ENCODE measurements around the gene ZNF396. TPM values are rescaled to one million over a fixed set of nuclear protein-coding genes. Genes with fewer than 3 reads are reported as not detected.

Gene ZNF396
- total RNA-seq, 1 experiment from 2014 or later, result 1.0 TPM

DNA sequence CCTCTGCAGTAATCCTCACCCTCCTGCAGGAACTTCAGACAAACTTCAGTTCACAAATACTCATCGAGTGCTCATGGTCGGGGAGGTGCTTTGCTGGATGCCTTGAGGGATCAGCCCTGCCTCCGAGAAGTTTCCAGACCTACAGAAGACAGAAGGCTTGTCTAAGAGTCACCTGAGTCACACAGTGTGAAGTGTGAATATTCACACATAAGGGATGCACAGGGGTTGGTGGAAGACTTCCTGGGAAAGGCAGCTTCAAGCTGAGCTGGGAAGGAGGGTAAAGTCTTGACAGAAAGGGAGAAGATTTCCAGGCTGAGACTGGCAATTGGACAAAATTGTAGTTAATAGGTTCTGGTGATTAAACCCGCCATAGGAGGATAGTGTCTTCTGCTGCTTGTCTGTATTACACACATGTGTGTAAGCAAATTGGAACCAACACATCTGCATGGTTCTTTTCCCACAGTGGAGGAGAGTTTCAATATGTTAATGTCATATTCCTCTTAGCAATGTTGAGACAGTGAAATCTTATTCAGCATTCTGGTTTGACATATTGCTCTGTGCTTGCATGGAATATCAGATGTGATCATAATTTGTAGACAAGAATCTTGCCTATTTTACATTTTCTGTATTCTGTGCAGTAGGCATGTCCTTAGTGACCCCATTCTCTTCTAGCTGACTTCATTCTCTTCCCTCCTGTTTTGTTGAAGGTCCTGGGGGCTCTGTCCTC is 34.7 kb upstream of the ZNF396 start:
- ChIA-PET CTCF (interaction anchor here (0.5 kb wide), 1 partner anchor 540 kb away, joined by 3 read pairs; no protein-coding TSS in a partner anchor), POLR2A (no interaction called here)
- H3K4me1 Mint-ChIP-seq, result peaks cover 16% of the 10 kb centered on the region
- ATAC-seq (no peak), DNase-seq (ENCODE audit: low spot score) (no peak)
- H3K36me3 Mint-ChIP-seq, result no peaks in the 10 kb centered on the region
- peaks cover 6% of the 10 kb centered on the region; the same call in 1 of the 2 replicates for H3K9me3 Mint-ChIP-seq
- no peak overlapping the region for H3K4me3 Mint-ChIP-seq
- no peak overlapping the region for H3K27ac Mint-ChIP-seq
- no peak for TF ChIP-seq ZNF396 (CRISPR knock-in tag; IDR thresholded peaks at IDR 0.05; ENCODE audit: borderline replicate concordance)
- no peak for TF ChIP-seq ZNF121 (CRISPR knock-in tag; IDR thresholded peaks at IDR 0.05)
- no peak for TF ChIP-seq NR2C2 (CRISPR knock-in tag; IDR thresholded peaks at IDR 0.05)
- TF ChIP-seq IRF1 (CRISPR knock-in tag; IDR thresholded peaks at IDR 0.05), result no peak
- TF ChIP-seq ZNF317 (CRISPR knock-in tag; IDR thresholded peaks at IDR 0.05; ENCODE audit: borderline replicate concordance, low read depth), result no peak
- no peak for TF ChIP-seq FOXP4 (CRISPR knock-in tag; IDR thresholded peaks at IDR 0.05)
- no peak for TF ChIP-seq CBFB (CRISPR knock-in tag; IDR thresholded peaks at IDR 0.05; ENCODE audit: low read depth)
- no peak for TF ChIP-seq NFATC4 (CRISPR knock-in tag; IDR thresholded peaks at IDR 0.05)
- TF ChIP-seq, protein P1, sequence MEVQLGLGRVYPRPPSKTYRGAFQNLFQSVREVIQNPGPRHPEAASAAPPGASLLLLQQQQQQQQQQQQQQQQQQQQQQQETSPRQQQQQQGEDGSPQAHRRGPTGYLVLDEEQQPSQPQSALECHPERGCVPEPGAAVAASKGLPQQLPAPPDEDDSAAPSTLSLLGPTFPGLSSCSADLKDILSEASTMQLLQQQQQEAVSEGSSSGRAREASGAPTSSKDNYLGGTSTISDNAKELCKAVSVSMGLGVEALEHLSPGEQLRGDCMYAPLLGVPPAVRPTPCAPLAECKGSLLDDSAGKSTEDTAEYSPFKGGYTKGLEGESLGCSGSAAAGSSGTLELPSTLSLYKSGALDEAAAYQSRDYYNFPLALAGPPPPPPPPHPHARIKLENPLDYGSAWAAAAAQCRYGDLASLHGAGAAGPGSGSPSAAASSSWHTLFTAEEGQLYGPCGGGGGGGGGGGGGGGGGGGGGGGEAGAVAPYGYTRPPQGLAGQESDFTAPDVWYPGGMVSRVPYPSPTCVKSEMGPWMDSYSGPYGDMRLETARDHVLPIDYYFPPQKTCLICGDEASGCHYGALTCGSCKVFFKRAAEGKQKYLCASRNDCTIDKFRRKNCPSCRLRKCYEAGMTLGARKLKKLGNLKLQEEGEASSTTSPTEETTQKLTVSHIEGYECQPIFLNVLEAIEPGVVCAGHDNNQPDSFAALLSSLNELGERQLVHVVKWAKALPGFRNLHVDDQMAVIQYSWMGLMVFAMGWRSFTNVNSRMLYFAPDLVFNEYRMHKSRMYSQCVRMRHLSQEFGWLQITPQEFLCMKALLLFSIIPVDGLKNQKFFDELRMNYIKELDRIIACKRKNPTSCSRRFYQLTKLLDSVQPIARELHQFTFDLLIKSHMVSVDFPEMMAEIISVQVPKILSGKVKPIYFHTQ (CRISPR knock-in tag; IDR thresholded peaks at IDR 0.05), result no peak
- TF ChIP-seq RELA (CRISPR knock-in tag; IDR thresholded peaks at IDR 0.05; ENCODE audit: borderline replicate concordance), result no peak
- H3K27me3 Mint-ChIP-seq (ENCODE audit: low read depth), result peaks cover 6% of the 10 kb centered on the region

DNA sequence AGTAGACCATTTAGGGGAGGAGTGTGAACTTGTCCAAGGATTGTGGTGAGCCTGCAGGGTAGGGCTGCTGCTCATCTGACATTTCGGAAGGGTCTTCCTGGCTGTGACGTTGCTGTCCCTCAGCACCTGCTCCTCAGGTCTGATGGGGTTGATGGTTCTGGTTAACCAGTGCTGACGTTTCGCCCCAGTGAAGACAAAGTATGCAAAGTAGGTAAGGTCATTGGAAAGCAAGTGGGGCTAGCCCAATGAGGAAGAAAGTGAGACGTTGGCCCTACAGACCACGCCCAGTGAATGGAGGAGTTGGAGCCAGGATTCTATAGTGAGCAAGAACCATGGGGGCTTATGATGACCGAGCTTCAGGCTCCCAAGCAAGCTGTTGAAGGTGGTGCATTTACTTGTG is 33.4 kb upstream of the ZNF396 start:
- Mint-ChIP-seq H3K27me3 (ENCODE audit: low read depth) (peaks cover 6% of the 10 kb centered on the region), H3K36me3 (no peaks in the 10 kb centered on the region), H3K4me1 (peaks cover 16% of the 10 kb centered on the region), H3K4me3 (no peak overlapping the region), H3K27ac (no peak overlapping the region), H3K9me3 (peaks cover 6% of the 10 kb centered on the region; the same call in 1 of the 2 replicates)
- ChIA-PET POLR2A (no interaction called here), CTCF (no interaction called here)
- DNase-seq (ENCODE audit: low spot score) (no peak), ATAC-seq (no peak)
- no peak for TF ChIP-seq ZNF396 (CRISPR knock-in tag; IDR thresholded peaks at IDR 0.05; ENCODE audit: borderline replicate concordance)
- TF ChIP-seq FOXP4 (CRISPR knock-in tag; IDR thresholded peaks at IDR 0.05), result no peak
- no peak for TF ChIP-seq GABPB1 (CRISPR knock-in tag; IDR thresholded peaks at IDR 0.05)
- TF ChIP-seq NR3C1 (CRISPR knock-in tag; conservative IDR thresholded peaks at IDR 0.05; ENCODE audit: low read depth), result no peak
- TF ChIP-seq IRF2 (CRISPR knock-in tag; IDR thresholded peaks at IDR 0.05; ENCODE audit: borderline replicate concordance, low read depth), result no peak
- no peak for TF ChIP-seq ZNF281 (CRISPR knock-in tag; IDR thresholded peaks at IDR 0.05)
- TF ChIP-seq JUN (CRISPR knock-in tag; IDR thresholded peaks at IDR 0.05), result no peak
- TF ChIP-seq E2F1 (CRISPR knock-in tag; IDR thresholded peaks at IDR 0.05), result no peak
- no peak for TF ChIP-seq ERG (CRISPR knock-in tag; IDR thresholded peaks at IDR 0.05)
